ENCODE data around the gene STC2. TPM values are rescaled to one million over a fixed set of nuclear protein-coding genes. Genes with fewer than 3 reads are reported as not detected.

STC2 gene
- total and polyA plus RNA-seq, 2 experiments from 2014 or later, result 65.2 to 138 TPM

DNA sequence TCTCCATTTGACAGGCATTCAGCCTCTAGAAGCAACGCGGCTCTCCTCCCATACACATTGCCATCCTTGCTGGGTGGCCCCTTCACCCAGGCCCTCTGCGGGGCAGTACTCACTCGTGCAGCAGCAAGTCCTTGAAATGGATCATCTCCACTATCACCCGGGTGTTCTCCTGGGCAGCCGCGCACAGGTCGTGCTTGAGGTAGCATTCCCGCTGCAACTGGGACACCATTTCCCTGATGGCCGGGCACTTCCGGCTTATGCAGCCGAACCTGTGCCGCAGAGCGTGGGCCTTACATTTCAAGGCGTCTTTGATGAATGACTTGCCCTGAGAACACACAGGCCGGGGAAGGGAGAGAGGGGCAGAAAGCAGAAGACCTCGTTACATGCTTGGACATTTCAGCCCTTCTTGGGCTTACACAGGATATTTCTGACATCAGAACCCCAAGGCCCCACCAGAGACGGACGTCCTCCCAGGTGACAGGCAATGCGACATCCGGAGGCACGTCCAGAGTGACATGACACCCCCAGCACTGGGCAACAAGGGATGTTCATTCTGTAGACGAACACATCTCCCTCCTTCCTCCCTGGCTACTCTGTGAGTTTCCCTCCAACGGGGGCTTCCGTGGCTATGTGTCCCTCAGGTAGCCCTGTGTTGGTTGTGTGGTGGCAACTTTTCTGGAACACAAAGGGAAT lies 5.0 kb downstream of the STC2 start:
- no peak for TF ChIP-seq CTCF (IDR thresholded peaks at IDR 0.05; ENCODE audit: low read depth, low read length)
- peaks cover 8% of the 10 kb centered on the region for H3K4me1 ChIP-seq (ENCODE audit: low read depth)

GRCh38 chr5:173321886-173322285 lies 6.3 kb downstream of the STC2 start:
- peak in 1 of 2 donors; percentile 66 for DNase-seq (ENCODE audit: low read depth in 1 of 2, low spot score in 1 of 2)

More for the DNA sequence above, 5.0 kb downstream of the STC2 start:
- H3K4me3 ChIP-seq, result no peak overlapping the region
- peaks cover 49% of the 10 kb centered on the region for H3K36me3 ChIP-seq
- no peak for DNase-seq (ENCODE audit: low read depth in 1 of 2, low spot score in 1 of 2)
- H3K27me3 ChIP-seq, result no peaks in the 10 kb centered on the region
- H3K9me3 ChIP-seq (ENCODE audit: low read depth), result no peaks in the 10 kb centered on the region
- H3K27ac ChIP-seq, result no peak overlapping the region

DNA sequence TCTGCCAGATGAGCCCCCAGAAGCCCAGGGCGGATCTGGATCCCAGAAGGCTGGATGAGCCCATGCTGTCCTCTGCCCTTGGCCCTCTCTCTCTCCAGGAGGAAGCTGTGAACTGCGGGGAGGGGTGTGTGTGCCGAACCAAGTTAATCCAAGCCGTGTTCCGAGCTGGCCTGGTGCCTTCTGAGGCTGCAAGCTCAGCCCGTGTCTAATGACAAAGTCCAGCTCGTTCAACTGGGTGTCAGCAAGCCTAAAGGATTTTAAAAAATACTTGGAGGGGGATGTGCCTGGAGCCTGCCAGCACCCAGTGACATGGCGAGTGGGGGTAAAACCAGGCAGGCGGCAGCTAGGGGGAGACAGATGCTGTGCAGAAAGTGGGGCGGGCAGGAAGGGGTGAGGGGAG lies 8.0 kb downstream of the STC2 start:
- Histone ChIP-seq H3K27ac (no peak overlapping the region), H3K4me3 (no peak overlapping the region), H3K4me1 (ENCODE audit: low read depth) (peaks cover 14% of the 10 kb centered on the region), H3K27me3 (no peaks in the 10 kb centered on the region), H3K9me3 (ENCODE audit: low read depth) (no peaks in the 10 kb centered on the region), H3K36me3 (peaks cover 56% of the 10 kb centered on the region)
- no peak for TF ChIP-seq CTCF (IDR thresholded peaks at IDR 0.05; ENCODE audit: low read depth, low read length)
- no peak for DNase-seq (ENCODE audit: low read depth in 1 of 2, low spot score in 1 of 2)

More at GRCh38 chr5:173321886-173322285, 6.3 kb downstream of the STC2 start:
- no peak for TF ChIP-seq CTCF (IDR thresholded peaks at IDR 0.05; ENCODE audit: low read depth, low read length)
- no peaks in the 10 kb centered on the region for H3K9me3 ChIP-seq (ENCODE audit: low read depth)
- H3K27ac ChIP-seq, result no peak overlapping the region
- no peaks in the 10 kb centered on the region for H3K27me3 ChIP-seq
- H3K36me3 ChIP-seq, result peaks cover 56% of the 10 kb centered on the region
- H3K4me1 ChIP-seq (ENCODE audit: low read depth), result peaks cover 9% of the 10 kb centered on the region
- H3K4me3 ChIP-seq, result no peak overlapping the region

GRCh38 chr5:173319646-173320045 lies 8.6 kb downstream of the STC2 start:
- Histone ChIP-seq H3K27me3 (no peaks in the 10 kb centered on the region), H3K36me3 (peaks cover 53% of the 10 kb centered on the region), H3K9me3 (ENCODE audit: low read depth) (no peaks in the 10 kb centered on the region), H3K4me1 (ENCODE audit: low read depth) (peaks cover 14% of the 10 kb centered on the region), H3K4me3 (no peak overlapping the region), H3K27ac (no peak overlapping the region)
- TF ChIP-seq CTCF (IDR thresholded peaks at IDR 0.05; ENCODE audit: low read depth, low read length), result no peak
- DNase-seq (ENCODE audit: low read depth in 1 of 2, low spot score in 1 of 2), result no peak

DNA sequence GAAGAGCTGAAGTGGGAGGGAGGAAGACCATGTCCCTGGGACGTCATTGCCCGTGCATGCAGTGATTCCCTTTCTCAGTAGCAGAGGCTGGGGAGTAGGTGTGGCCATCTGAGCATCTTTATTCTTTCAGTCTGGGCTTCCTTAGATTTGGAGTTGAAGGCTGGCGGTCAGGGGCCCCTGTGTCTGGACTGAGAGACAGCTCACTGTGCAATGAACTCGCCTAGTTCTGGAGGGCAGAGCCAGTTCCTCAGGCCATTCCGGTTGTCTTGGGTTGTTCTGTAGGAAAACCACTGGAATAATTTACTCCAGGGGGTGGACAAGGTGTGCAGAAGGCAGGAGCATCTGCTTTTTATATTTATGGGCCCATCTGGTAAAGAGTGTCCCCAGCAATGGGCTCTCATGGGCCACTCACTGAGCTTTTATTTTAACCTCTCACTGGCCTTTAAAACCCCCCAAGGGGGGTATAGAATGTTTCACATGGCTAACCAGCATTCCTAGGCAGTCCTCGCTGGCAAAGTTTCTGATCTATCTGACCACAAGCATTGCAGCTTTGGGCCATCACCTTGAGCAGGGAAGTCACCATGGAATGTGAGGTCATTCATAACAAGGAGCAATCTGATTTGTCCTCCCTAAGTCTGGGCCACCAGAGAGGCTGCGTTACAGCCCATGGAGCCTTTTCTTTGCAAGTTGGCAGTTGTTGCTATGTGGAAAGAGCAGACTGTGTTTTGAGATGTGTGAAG lies 9.2 kb downstream of the STC2 start:
- Histone ChIP-seq H3K4me3 (no peak overlapping the region), H3K4me1 (ENCODE audit: low read depth) (peaks cover 14% of the 10 kb centered on the region), H3K9me3 (ENCODE audit: low read depth) (no peaks in the 10 kb centered on the region), H3K36me3 (peaks cover 52% of the 10 kb centered on the region), H3K27ac (no peak overlapping the region), H3K27me3 (no peaks in the 10 kb centered on the region)
- no peak for TF ChIP-seq CTCF (IDR thresholded peaks at IDR 0.05; ENCODE audit: low read depth, low read length)
- no peak for DNase-seq (ENCODE audit: low read depth in 1 of 2, low spot score in 1 of 2)
